Keratinocyte (primary cell): ENCODE results near the gene ZMYND19. TPM values are rescaled to one million over a fixed set of nuclear protein-coding genes. Genes with fewer than 3 reads are reported as not detected.

Source experiments
- DNase-seq: peaks from one replicate; pipeline ENCODE4 v3.0.0-alpha.2; 2011; ENCODE audit warnings: low read depth, missing footprints, low spot score
- FAIRE-seq: peaks from 2 replicates; lab custom pipeline; 2011; peaks lifted over from hg19 to GRCh38; lab: Jason Lieb, UNC
- H2AFZ ChIP-seq: 2 replicates; pipeline ENCODE4 v1.6.0; 2012; ENCODE audit warnings: low read length, control low read depth, inconsistent platforms; ENCODE audit not compliant: control insufficient read depth
- H3K27ac ChIP-seq: 2 replicates; pipeline ENCODE4 v1.5.1; 2011; ENCODE audit warnings: low read length; ENCODE audit not compliant: control insufficient read depth, insufficient read depth
- H3K27me3 ChIP-seq: 3 replicates; pipeline ENCODE4 v1.6.0; 2011; ENCODE audit warnings: low read length; ENCODE audit not compliant: control insufficient read depth, insufficient read depth; ENCODE audit errors: extremely low read depth
- H3K36me3 ChIP-seq, 2 experiments: 2 replicates in 1 of 2; 3 replicates in 1 of 2; pipeline ENCODE4 v1.5.1; 2011; ENCODE audit warnings: low read length in 2 of 2, mild to moderate bottlenecking in 1 of 2; ENCODE audit not compliant: control insufficient read depth in 2 of 2, insufficient read depth in 2 of 2; ENCODE audit errors: extremely low read depth in 1 of 2
- H3K4me1 ChIP-seq: 3 replicates; pipeline ENCODE4 v1.5.1; 2011; ENCODE audit warnings: low read length; ENCODE audit not compliant: control insufficient read depth, insufficient read depth; ENCODE audit errors: extremely low read depth
- H3K4me2 ChIP-seq: 3 replicates; pipeline ENCODE4 v1.6.0; 2011; ENCODE audit warnings: low read depth, low read length; ENCODE audit not compliant: control insufficient read depth, insufficient read depth; ENCODE audit errors: extremely low read depth
- H3K4me3 ChIP-seq, 3 experiments: fragments of 200-600 bp in 1 of 3; sonication (generic) in 1 of 3; 2 replicates in 2 of 3; 3 replicates in 1 of 3; pipeline ENCODE4 v1.5.1; 2011 to 2016; ENCODE audit warnings: low read length in 3 of 3, mild to moderate bottlenecking in 3 of 3, control low read depth in 2 of 3, inconsistent platforms in 1 of 3, low read depth in 1 of 3, mixed read lengths in 1 of 3, mixed run types in 1 of 3, moderate library complexity in 1 of 3; ENCODE audit not compliant: control insufficient read depth in 2 of 3, insufficient read depth in 2 of 3; ENCODE audit errors: extremely low read depth in 1 of 3
- H3K79me2 ChIP-seq: 2 replicates; pipeline ENCODE4 v1.6.0; 2012; ENCODE audit warnings: low read length; ENCODE audit not compliant: control insufficient read depth, insufficient read depth
- H3K9ac ChIP-seq: 3 replicates; pipeline ENCODE4 v1.6.0; 2011; ENCODE audit warnings: low read length; ENCODE audit not compliant: control insufficient read depth, insufficient read depth; ENCODE audit errors: extremely low read depth
- H3K9me1 ChIP-seq: 3 replicates; pipeline ENCODE4 v1.6.0; 2011; ENCODE audit warnings: low read length; ENCODE audit not compliant: control insufficient read depth, insufficient read depth; ENCODE audit errors: extremely low read depth
- H3K9me3 ChIP-seq: 2 replicates; pipeline ENCODE4 v1.5.1; 2012; ENCODE audit warnings: low read depth, low read length; ENCODE audit not compliant: control insufficient read depth
- H4K20me1 ChIP-seq: 3 replicates; pipeline ENCODE4 v1.6.0; 2011; ENCODE audit warnings: low read length; ENCODE audit not compliant: control insufficient read depth, insufficient read depth; ENCODE audit errors: extremely low read depth
- EZH2 ChIP-seq: IDR thresholded peaks from one replicate; pipeline ENCODE4 v1.6.1; 2012; ENCODE audit warnings: inconsistent platforms, mild to moderate bottlenecking, low read length, moderate library complexity
- dilution Hi-C: fragments of 300-500 bp; cut with MboI; formaldehyde crosslinking; loops from one replicate; pipeline ENCODE4 v1.7.0; 2020; ENCODE audit warnings: low sequenced_read_pairs; ENCODE audit not compliant: extremely low pct_ligation_motif_present
- polyA plus RNA-seq, 5 experiments: library from polyadenylated mRNA; depleted of rRNA in 3 of 5; stranded (reverse) in 3 of 5; stranded (forward) in 1 of 5; unstranded in 1 of 5; fragments of >200 nt; gene quantifications; 1 replicate in 1 of 5; 2 replicates in 3 of 5; 3 replicates in 1 of 5; pipeline versions ENCODE4 v1.2.1 to v1.2.3, GENCODE V29; 2011 to 2012; ENCODE audit warnings: missing spikeins in 2 of 5, low read depth in 1 of 5, low replicate concordance in 1 of 5
- TF ChIP-seq, protein P1 (sequence below), 3 experiments: IDR thresholded peaks in 1 of 3; conservative IDR thresholded peaks in 1 of 3; optimal IDR thresholded peaks in 1 of 3; 2 replicates in 2 of 3; 3 replicates in 1 of 3; pipeline versions ENCODE3 to v1.5.1; 2011; ENCODE audit warnings: low read length in 3 of 3, mild to moderate bottlenecking in 3 of 3, moderate library complexity in 2 of 3, control low read depth in 1 of 3, inconsistent platforms in 1 of 3; ENCODE audit not compliant: insufficient read depth in 2 of 3; ENCODE audit errors: extremely low read depth in 1 of 3

The ZMYND19 gene
- polyA plus RNA-seq, 1 donor (not counting 4 experiments of a cell fraction or from before 2014, with no cell fraction given) = 25.8 TPM

DNA sequence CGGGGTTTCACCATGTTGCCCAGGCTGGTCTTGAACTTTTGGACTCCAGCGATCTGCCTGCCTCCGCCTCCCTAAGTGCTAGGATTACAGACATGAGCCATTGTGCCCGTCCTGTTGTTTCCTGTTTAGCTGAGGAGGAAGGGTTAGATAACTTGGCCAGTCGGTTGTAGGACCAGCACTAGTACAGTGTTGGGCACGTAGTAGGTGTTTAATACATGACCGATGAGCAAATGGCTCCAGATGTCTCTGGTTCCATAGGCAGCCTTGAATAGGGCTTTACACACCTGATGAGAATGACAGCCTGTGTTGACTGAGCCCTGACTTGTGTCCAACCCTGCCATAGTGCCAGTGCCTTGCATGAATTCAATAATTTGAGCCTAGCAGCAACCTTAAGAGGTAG lies 30.3 kb upstream of the ZMYND19 start:
- H3K79me2 ChIP-seq = peaks cover 84% of the 10 kb centered on the region
- TF ChIP-seq EZH2 = no peak
- TF ChIP-seq, protein P1, sequence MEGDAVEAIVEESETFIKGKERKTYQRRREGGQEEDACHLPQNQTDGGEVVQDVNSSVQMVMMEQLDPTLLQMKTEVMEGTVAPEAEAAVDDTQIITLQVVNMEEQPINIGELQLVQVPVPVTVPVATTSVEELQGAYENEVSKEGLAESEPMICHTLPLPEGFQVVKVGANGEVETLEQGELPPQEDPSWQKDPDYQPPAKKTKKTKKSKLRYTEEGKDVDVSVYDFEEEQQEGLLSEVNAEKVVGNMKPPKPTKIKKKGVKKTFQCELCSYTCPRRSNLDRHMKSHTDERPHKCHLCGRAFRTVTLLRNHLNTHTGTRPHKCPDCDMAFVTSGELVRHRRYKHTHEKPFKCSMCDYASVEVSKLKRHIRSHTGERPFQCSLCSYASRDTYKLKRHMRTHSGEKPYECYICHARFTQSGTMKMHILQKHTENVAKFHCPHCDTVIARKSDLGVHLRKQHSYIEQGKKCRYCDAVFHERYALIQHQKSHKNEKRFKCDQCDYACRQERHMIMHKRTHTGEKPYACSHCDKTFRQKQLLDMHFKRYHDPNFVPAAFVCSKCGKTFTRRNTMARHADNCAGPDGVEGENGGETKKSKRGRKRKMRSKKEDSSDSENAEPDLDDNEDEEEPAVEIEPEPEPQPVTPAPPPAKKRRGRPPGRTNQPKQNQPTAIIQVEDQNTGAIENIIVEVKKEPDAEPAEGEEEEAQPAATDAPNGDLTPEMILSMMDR (optimal IDR thresholded peaks at IDR 0.05 in 1 of 3, IDR thresholded peaks at IDR 0.05 in 1 of 3, conservative IDR thresholded peaks at IDR 0.05 in 1 of 3; ENCODE audit: extremely low read depth in 1 of 3, insufficient read depth in 2 of 3, low read length in 3 of 3) = no peak
- H3K9me1 ChIP-seq = no peaks in the 10 kb centered on the region
- dilution Hi-C loops = no loop called here
- H4K20me1 ChIP-seq = peaks cover 3% of the 10 kb centered on the region
- H2AFZ ChIP-seq = no peak overlapping the region
- no peaks in the 10 kb centered on the region for H3K9me3 ChIP-seq
- peaks cover 5 to 11% of the 10 kb centered on the region in 2 experiments for H3K36me3 ChIP-seq
- no peaks in the 10 kb centered on the region for H3K27me3 ChIP-seq
- DNase-seq = no peak
- no peak for FAIRE-seq
- H3K4me1 ChIP-seq = peaks cover 26% of the 10 kb centered on the region
- H3K4me3 ChIP-seq = peak overlapping the region in 1 of 3 experiments; percentile 19
- peak overlapping the region; percentile 100 for H3K4me2 ChIP-seq
- no peak overlapping the region for H3K27ac ChIP-seq
- H3K9ac ChIP-seq = no peak overlapping the region

DNA sequence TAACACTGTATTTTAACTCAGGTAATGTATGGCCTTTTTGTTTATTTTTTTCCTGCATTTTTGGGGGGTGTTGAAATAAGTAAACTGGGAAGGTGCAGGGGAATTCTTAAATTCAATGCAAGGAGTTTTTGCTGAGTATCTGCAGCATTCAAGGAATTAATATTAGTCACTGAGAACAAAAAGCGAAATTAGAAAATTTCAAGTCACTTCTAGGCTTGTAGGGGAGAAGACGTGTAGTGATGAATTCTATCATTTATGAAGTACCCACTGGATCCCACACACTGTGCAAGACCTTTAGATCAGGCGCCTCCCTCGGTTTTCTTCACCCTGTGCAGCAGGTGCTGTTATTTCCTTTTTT lies 29.7 kb upstream of the ZMYND19 start:
- dilution Hi-C loops = no loop called here
- peaks cover 9 to 16% of the 10 kb centered on the region in 2 experiments for H3K36me3 ChIP-seq
- H3K9me1 ChIP-seq = no peaks in the 10 kb centered on the region
- H3K4me2 ChIP-seq = peak overlapping the region; percentile 100
- peaks cover 26% of the 10 kb centered on the region for H3K4me1 ChIP-seq
- no peak overlapping the region for H2AFZ ChIP-seq
- peaks cover 81% of the 10 kb centered on the region for H3K79me2 ChIP-seq
- H3K9me3 ChIP-seq = no peaks in the 10 kb centered on the region
- no peaks in the 10 kb centered on the region for H3K27me3 ChIP-seq
- peak overlapping the region; percentile 70 for H3K27ac ChIP-seq
- DNase-seq = no peak
- no peak for FAIRE-seq
- peak overlapping the region; percentile 76 to 98 (median 97) for H3K4me3 ChIP-seq
- H3K9ac ChIP-seq = peak overlapping the region; percentile 88
- H4K20me1 ChIP-seq = peaks cover 3% of the 10 kb centered on the region
- no peak for TF ChIP-seq EZH2
- TF ChIP-seq, protein P1 (optimal IDR thresholded peaks at IDR 0.05 in 1 of 3, IDR thresholded peaks at IDR 0.05 in 1 of 3, conservative IDR thresholded peaks at IDR 0.05 in 1 of 3; ENCODE audit: extremely low read depth in 1 of 3, insufficient read depth in 2 of 3, low read length in 3 of 3) = no peak
